Thyroid gland (tissue), 4 donors: ENCODE results near the gene KIF11.

Experiments used
- POLR2A ChIP-seq, 2 donors: fragments of 450-650 bp; IDR thresholded peaks; one replicate each; pipeline ENCODE4 v1.6.1; 2017; ENCODE audit warnings: antibody characterized with exemption in 2 of 2, mild to moderate bottlenecking in 2 of 2, moderate library complexity in 1 of 2
- TF ChIP-seq, protein P1 (sequence below), 6 experiments: fragments of 200-600 bp in 3 of 6; fragments of 450-650 bp in 3 of 6; sonication (generic) in 3 of 6; IDR thresholded peaks; one replicate each; pipeline ENCODE4 v1.5.1; 2016 to 2019; ENCODE audit warnings: antibody characterized with exemption in 6 of 6, mild to moderate bottlenecking in 2 of 6, inconsistent platforms in 1 of 6, moderate library complexity in 1 of 6

GRCh38 chr10:92559046-92559445 lies 33.9 kb upstream of the KIF11 start:
- TF ChIP-seq, protein P1, sequence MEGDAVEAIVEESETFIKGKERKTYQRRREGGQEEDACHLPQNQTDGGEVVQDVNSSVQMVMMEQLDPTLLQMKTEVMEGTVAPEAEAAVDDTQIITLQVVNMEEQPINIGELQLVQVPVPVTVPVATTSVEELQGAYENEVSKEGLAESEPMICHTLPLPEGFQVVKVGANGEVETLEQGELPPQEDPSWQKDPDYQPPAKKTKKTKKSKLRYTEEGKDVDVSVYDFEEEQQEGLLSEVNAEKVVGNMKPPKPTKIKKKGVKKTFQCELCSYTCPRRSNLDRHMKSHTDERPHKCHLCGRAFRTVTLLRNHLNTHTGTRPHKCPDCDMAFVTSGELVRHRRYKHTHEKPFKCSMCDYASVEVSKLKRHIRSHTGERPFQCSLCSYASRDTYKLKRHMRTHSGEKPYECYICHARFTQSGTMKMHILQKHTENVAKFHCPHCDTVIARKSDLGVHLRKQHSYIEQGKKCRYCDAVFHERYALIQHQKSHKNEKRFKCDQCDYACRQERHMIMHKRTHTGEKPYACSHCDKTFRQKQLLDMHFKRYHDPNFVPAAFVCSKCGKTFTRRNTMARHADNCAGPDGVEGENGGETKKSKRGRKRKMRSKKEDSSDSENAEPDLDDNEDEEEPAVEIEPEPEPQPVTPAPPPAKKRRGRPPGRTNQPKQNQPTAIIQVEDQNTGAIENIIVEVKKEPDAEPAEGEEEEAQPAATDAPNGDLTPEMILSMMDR (IDR thresholded peaks at IDR 0.05), result no peak
- TF ChIP-seq POLR2A (IDR thresholded peaks at IDR 0.05), result no peak
